ENCODE results near the gene ADTRP. TPM values are rescaled to one million over a fixed set of nuclear protein-coding genes. Genes with fewer than 3 reads are reported as not detected.

The ADTRP gene
- total and polyA plus RNA-seq, 2 donors (not counting 1 experiment from before 2014, with no cell fraction given) = 0.18 to 1.2 TPM

- peaks cover 0 to 4% (median 0%) of the 10 kb centered on the region in 3 donors for H3K9me3 ChIP-seq (ENCODE audit: control extremely low read depth in 1 of 3, control insufficient read depth in 2 of 3, insufficient read depth in 1 of 3, low read length in 2 of 3)
- no peak overlapping the region for H3K27ac ChIP-seq (ENCODE audit: low read length in 2 of 2)
- intact Hi-C loops (cut with micrococcal nuclease) = no loop called here
- H3K9ac ChIP-seq (ENCODE audit: low read length) = no peak overlapping the region
- H3K4me1 ChIP-seq (ENCODE audit: control insufficient read depth in 2 of 2, insufficient read depth in 2 of 2, low read length in 2 of 2) = no peaks in the 10 kb centered on the region
- ChIA-PET CTCF (no interaction called here), POLR2A (no interaction called here)
- no peaks in the 10 kb centered on the region for H3K36me3 ChIP-seq (replicated peaks in 1 of 2; ENCODE audit: control extremely low read depth in 1 of 2, control insufficient read depth in 1 of 2, extremely low read depth in 1 of 2, insufficient read depth in 2 of 2, low read length in 1 of 2)
- H3K27me3 ChIP-seq (replicated peaks in 1 of 4; ENCODE audit: control extremely low read depth in 1 of 4, control insufficient read depth in 3 of 4, insufficient read depth in 4 of 4, low read length in 3 of 4) = no peaks in the 10 kb centered on the region
- ATAC-seq (ENCODE audit: low read depth) (no peak), DNase-seq (no peak)
- H4K20me1 ChIP-seq (ENCODE audit: control insufficient read depth, insufficient read depth, low read length, poor library complexity, severe bottlenecking) = no peaks in the 10 kb centered on the region
- H3K4me3 Mint-ChIP-seq = no peak overlapping the region
- no peaks in the 10 kb centered on the region for H3K79me2 ChIP-seq (ENCODE audit: control insufficient read depth, insufficient read depth, low read length)
- no peak overlapping the region for H3K27ac Mint-ChIP-seq
- no peaks in the 10 kb centered on the region for H3K4me1 Mint-ChIP-seq
- no peak overlapping the region for H3K4me3 ChIP-seq (ENCODE audit: control extremely low read depth in 1 of 5, extremely low read depth in 1 of 5, insufficient read depth in 1 of 5, low read depth in 2 of 5, low read length in 4 of 5)
- peaks cover 16% of the 10 kb centered on the region for H3K27me3 Mint-ChIP-seq
- no peak for TF ChIP-seq CTCF (IDR thresholded peaks at IDR 0.05)
- TF ChIP-seq EZH2 (IDR thresholded peaks at IDR 0.05; ENCODE audit: borderline replicate concordance, insufficient read depth, low read depth, low read length, poor library complexity, severe bottlenecking) = no peak
- H3K4me2 ChIP-seq (replicated peaks; ENCODE audit: low read depth, low read length, poor library complexity, severe bottlenecking) = no peak overlapping the region
- 95% methylated on average over 4 of the region's 7 CpGs for WGBS (ENCODE audit: insufficient coverage)
- H2AFZ ChIP-seq (ENCODE audit: insufficient read depth, low read depth, low read length, poor library complexity, severe bottlenecking) = no peak overlapping the region
- H3K9me3 Mint-ChIP-seq (ENCODE audit: insufficient read depth) = no peaks in the 10 kb centered on the region
Observed at GRCh38 chr6:11798538-11798937, 19.9 kb upstream of the ADTRP start.

- Histone ChIP-seq H2AFZ (ENCODE audit: insufficient read depth, low read depth, low read length, poor library complexity, severe bottlenecking) (no peak overlapping the region), H3K9ac (ENCODE audit: low read length) (no peak overlapping the region), H4K20me1 (ENCODE audit: control insufficient read depth, insufficient read depth, low read length, poor library complexity, severe bottlenecking) (no peaks in the 10 kb centered on the region), H3K27ac (ENCODE audit: low read length in 2 of 2) (no peak overlapping the region), H3K79me2 (ENCODE audit: control insufficient read depth, insufficient read depth, low read length) (no peaks in the 10 kb centered on the region), H3K4me1 (ENCODE audit: control insufficient read depth in 2 of 2, insufficient read depth in 2 of 2, low read length in 2 of 2) (no peaks in the 10 kb centered on the region), H3K36me3 (replicated peaks in 1 of 2; ENCODE audit: control extremely low read depth in 1 of 2, control insufficient read depth in 1 of 2, extremely low read depth in 1 of 2, insufficient read depth in 2 of 2, low read length in 1 of 2) (no peaks in the 10 kb centered on the region), H3K4me2 (replicated peaks; ENCODE audit: low read depth, low read length, poor library complexity, severe bottlenecking) (no peak overlapping the region), H3K27me3 (replicated peaks in 1 of 4; ENCODE audit: control extremely low read depth in 1 of 4, control insufficient read depth in 3 of 4, insufficient read depth in 4 of 4, low read length in 3 of 4) (no peaks in the 10 kb centered on the region), H3K4me3 (ENCODE audit: control extremely low read depth in 1 of 5, extremely low read depth in 1 of 5, insufficient read depth in 1 of 5, low read depth in 2 of 5, low read length in 4 of 5) (no peak overlapping the region), H3K9me3 (ENCODE audit: control extremely low read depth in 1 of 3, control insufficient read depth in 2 of 3, insufficient read depth in 1 of 3, low read length in 2 of 3) (peaks cover 0 to 4% (median 1%) of the 10 kb centered on the region in 3 donors)
- DNase-seq = no peak
- Mint-ChIP-seq H3K4me3 (no peak overlapping the region), H3K9me3 (ENCODE audit: insufficient read depth) (peaks cover 3% of the 10 kb centered on the region), H3K4me1 (no peaks in the 10 kb centered on the region), H3K27ac (no peak overlapping the region), H3K27me3 (peaks cover 16% of the 10 kb centered on the region)
- intact Hi-C loops (cut with micrococcal nuclease) = no loop called here
- ChIA-PET CTCF (no interaction called here), POLR2A (no interaction called here)
- WGBS (ENCODE audit: insufficient coverage) = no CpG with 5 or more reads among the region's 1 CpG
- no peak for TF ChIP-seq EZH2 (IDR thresholded peaks at IDR 0.05; ENCODE audit: borderline replicate concordance, insufficient read depth, low read depth, low read length, poor library complexity, severe bottlenecking)
- TF ChIP-seq CTCF (IDR thresholded peaks at IDR 0.05) = no peak
- ATAC-seq (ENCODE audit: low read depth) = no peak
Observed at GRCh38 chr6:11798096-11798495, 19.5 kb upstream of the ADTRP start.

All from B cell (primary cell).